NCI-H345 (cell line): ENCODE results near the gene NHP2.
A peak's percentile ranks its signal among the peaks of the same experiment; 100 is the strongest.

Experiments
- DNase-seq: peaks from one replicate; lab custom pipeline; 2025; lab: John Stamatoyannopoulos, UW

Gene NHP2

DNA sequence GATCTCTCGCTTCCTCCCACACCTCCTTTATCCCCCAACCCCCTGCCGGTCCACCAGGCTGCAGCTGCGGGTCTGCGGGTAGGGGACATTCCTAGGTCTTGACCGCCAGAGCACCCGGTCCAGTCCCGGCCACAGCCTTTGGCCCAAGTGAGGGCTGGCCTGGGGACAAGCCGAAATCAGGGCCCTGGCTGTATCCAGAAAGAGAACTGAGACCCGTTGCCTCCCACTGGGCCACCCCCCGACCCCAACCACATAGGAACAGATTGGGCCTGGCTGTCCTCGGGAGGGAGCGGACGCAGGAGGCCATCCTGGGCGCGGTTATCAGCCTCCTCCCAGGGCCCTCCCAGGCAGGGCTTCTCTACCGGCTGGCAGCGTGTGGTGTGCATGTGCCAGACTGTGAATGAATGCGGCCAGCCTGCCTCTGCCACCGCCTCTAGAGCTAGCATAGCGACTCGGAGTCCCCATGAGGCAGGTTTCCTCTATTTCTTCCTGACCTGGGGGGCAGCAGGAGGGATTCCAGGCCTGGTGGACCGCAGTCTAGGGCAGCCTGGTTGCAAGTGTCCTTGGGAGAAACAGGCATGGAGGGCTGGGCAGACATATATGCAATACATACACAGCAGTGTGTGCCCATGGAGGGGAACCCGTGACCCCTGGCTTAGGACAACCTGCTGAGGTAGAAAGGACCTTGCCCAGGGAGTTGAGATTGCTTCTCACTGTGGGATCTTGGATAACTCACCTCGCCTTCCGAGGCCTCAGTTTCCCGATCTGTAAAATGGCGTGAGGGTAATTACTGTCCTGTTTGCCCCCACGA, 39.2 kb downstream of the NHP2 start:
- DNase-seq: no peak

DNA sequence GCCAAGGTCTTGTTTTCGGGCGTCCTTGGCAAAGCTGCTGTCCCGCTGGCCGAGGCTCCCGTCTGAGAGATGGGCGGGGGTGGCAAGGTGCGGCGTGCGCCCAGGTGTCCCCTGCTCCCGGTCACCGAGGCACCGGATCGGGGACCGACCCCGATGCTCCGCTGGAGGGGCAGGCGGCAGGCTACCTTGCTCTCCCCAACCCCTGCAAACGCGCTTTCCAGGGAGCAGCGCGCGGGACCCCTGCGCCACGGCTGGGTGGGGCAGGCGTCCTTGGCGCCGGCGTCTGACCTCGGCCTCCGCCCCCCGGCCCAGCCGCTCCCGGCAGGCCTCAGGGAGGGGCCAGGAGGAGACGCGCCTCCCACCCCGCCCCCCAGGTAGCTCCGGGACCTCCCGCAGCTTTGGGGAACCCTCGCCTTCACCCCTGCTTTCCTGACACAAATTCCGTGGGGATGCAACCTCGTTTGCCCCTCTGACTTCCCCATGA, 39.8 kb downstream of the NHP2 start:
- peak; percentile 25 for DNase-seq

DNA sequence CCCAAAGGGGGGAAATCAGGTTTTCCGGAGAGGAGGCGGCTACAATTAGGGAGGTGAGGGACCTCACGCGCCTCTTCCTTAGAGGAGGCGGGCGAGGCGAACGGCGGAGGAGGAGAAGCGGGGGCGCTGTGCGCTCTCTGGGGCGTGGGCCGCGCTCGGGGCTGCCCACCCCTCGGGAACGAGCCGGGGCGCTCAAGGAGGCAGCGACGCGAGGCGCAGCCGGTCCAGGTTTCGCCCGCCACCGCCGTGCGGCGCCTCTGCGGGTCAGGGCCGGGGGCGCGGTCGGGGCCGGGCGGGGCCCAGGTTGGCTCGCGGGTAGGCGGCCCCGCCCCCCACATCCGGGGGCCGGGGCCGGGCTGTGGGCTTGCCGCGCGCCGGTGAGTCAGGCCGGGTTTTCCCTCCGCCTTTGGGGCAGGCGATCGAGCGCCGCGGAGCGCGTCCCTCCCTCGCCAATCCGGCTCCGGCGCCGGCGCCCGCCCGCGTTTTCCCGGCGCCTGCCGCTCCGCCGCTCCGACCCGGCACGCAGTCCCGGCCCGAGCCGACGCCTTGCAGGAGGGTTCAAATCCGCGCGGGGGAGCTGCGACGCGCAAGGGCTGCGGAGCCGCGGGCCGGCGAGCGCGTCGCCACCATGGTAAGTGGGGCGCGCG, 40.4 kb downstream of the NHP2 start, which contains the start of gene N4BP3:
TSS of gene N4BP3 (plus strand) at position 392 of the 647 bp plus-strand sequence. CDS start 6,052 bp downstream, outside the sequence.
- DNase-seq: peak; percentile 87

DNA sequence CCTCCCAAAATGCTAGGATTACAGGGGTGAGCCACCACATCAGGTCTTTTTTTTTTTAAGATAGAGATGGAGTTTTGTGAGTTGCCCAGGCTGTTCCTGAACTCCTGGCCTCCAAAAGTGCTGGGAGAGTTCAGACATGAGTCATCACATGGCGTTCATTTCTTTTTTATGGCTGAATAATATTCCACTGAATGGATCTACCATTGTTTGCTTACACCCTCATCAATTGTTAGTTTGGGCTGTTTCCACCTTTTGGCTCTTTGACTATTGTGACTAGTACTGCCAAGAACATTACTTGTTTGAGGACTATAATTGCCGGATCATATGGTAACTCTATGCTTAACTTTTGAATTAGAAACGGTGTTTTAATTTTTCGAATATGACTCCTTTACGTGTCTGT, 41.1 kb downstream of the NHP2 start:
- DNase-seq: no peak

DNA sequence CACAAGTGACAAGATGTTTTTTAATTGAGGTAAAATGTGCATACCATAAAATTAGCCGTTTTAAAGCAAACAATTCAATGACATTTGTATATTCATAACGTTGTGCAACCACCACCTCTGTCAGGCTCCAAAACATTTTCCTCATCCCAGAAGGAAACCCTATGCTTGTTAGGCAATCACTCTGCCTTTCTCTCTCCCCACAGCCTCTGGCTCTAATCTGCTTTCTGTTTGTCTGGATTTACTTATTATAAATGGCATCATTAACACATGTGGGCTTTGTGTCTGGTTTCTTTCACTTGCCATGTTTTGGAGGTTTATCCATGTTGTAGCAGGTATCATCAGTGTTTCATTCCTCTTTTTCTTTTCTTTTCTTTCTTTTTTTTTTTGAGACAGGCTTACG, 41.8 kb downstream of the NHP2 start:
- DNase-seq: no peak

DNA sequence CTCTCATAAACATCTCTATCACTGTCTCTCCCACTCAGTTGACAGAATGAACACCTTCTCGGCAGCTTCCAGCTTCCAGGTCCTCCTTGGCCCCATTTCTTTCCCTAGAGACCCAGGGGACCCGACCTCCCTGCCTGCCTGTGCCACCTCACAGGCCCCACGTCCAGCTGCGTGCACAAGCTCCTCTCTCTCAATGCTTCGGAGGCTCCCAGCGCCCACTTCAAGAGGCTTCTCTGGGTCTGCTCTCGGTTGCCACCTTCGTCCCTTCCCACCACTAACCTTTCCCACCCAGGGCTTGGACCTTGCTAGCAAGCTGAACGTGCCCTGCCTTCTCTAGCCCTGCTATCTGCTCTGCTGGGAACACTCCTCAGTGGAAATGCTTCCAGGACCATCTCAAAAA, 43.2 kb downstream of the NHP2 start:
- DNase-seq: no peak

DNA sequence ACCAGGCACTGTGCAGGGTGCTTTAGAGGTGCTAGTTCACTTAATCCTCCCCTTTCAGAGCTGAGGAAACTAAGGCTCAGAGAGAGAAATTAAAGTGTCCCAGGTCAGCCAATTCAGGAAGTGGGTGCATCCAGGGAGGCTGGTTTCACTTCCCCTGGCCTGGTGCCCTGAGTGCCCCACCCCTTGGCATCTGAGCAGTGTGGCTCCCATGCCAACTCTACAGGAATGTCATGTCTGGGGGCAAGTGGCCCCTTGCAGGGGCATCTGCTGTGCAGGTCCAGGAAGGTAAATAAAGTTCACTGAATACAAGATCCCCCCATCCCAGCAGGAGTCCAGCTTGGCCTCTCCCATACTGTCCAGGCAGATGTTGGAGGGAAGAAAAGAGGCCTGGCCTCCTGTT, 44.7 kb downstream of the NHP2 start:
- DNase-seq: no peak

DNA sequence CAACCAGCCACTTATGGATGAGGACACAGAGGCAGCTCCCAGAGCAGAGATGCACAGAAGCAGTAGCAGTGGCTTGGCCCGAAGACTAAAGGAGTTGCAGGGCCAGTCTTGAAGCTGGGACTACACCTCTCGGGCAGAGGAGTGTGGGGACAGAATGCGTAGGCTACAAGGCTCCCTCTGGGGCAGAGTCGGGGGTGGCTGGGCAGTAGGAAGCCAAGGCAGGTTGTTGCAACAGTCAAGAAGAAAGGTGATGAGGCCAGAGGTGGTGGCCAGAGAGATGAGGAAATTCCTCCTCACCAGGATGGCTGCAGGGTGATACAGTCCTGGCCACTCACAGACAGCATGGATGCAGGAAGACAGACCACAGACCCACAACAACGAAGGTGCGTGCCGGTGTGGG, 45.2 kb downstream of the NHP2 start:
- DNase-seq: no peak

DNA sequence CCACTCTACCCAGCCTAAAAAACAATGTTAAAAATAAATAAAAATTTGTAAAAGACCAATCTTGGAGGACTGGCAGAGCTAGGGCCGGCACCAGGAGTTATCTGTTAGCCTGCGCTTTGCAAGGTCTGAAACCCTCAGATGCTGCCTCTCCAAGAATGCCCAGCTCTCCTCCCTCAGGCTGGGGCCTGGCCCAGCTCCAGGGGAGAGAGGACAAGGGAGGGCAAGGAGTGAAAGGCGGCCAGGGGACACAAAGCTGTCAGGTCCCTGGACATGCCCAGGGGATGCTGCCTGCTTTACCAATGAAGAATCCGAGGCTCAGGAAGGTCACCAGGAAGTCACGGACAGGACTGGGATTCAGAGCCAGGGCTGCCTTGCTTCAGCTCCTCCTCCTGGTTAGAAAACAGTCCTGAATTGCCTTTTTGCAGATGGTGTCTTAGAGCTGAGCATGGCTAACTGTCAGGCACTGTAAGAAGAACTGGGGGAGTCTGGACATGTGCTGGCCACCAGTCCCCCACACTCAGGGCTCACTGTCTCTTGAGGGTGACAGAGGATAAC, 45.9 kb downstream of the NHP2 start:
- DNase-seq: no peak

DNA sequence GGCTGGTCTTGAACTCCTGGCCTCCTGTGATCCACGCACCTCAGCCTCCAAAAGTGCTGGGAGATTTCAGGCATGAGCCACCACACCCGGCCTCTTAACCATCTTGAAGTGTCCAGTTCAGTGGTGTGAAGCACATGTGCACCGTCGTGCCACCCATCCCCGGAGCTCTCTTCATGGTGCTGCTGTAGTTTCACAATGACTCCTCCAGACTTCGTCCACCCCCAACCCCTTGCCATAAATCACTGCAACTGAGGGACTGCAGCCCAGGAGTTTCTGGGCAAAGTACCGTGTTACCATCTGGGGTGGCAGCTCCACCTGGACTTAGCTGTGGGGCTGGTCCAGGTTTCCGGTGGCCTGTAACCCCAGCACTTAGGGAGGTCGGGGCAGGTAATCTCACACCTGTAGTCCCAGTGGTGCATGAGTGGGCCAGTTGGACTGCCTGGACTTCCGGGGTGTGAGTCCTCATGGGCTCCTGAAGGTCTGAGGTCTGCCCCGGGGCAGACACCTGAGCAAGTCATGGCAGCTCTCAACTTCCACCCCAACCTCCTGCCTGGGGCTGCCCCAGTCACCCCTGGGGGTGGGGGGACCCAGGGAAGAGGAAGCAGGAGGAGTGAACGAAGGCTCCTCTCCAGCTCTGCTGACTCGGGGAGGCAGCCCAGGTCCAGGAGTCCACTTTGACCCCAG, 47.0 kb downstream of the NHP2 start:
- no peak for DNase-seq

DNA sequence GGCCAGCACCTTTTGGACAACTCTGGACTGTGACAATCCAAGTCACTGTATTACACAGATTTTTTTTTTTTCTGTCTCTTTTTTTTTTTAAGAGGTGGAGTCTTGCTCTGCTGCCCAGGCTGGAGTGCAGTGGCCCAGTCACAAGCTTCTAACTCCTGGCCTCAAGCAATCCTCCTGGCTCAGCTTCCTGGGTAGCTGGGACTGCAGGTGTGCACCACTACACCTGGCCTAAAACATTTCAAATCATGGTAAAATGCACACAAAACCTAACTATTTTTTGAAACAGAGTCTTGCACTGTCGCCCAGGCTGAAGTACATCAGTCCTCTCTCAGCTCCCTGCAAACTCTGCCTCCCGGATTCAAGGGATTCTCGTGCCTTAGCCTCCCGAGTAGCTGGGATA, 47.6 kb downstream of the NHP2 start:
- no peak for DNase-seq

DNA sequence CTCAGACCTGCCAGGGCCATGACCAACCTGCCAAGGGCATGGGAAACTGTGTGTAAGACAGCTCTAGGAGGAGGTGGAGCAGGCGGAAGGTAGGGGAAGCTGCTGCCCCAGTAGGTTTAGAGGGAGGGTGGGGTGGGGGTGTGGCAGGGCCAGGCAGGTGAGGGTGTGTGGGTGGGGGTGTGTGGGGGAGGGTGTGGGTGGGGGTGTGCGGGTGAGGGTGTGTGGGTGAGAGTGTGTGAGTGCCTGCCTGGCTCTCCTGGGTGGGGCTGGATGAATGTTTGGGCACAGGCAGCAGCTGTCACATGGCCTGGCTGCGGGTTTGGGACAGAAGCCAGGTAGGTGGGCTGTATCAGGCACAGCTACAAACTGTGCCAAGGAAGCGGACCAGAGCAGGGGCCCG, 49.2 kb downstream of the NHP2 start:
- peak; percentile 27 for DNase-seq

DNA sequence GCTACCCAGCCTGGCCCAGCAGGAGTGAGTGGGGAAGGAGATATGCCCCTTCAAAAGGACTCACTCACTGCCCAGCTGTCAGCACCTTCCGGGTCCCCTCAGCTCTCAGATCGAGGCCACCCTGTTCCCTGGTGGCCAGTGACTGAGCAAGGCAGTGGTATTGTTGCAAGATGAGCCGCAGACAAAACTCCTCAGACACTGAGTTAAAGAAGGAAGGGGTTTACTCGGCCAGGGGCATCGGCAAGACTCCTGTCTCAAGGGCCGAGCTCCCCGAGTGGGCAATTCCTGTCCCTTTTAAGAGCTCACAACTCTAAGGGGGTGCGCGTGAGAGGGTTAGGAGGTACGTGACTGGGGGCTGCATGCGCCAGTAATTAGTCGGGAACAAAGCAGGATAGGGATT, 50.1 kb downstream of the NHP2 start:
- DNase-seq: no peak
